Adrenal gland (tissue), 12 donors: ENCODE data around the gene FAM83E. TPM values are rescaled to one million over a fixed set of nuclear protein-coding genes. Genes with fewer than 3 reads are reported as not detected.

ENCODE experiments used
- DNase-seq, 7 donors: peaks; one replicate each; pipeline ENCODE4 v3.0.0-alpha.2; 2019 to 2020
- H3K27ac ChIP-seq, 5 donors: fragments of 200-600 bp; sonication (generic) in 4 of 5; 1 replicate in 3 of 5; 2 replicates in 2 of 5; pipeline versions ENCODE4 v1.5.1 to v1.8.0; 2016 to 2020; ENCODE audit warnings: mild to moderate bottlenecking in 1 of 5
- H3K27me3 ChIP-seq: fragments of 200-600 bp; 2 replicates; pipeline ENCODE4 v1.8.0; 2021
- H3K36me3 ChIP-seq, 2 donors: fragments of 200-600 bp; replicated peaks in 1 of 2; 1 replicate in 1 of 2; 2 replicates in 1 of 2; pipeline versions ENCODE4 v1.5.1 to v1.8.0; 2018 to 2022
- H3K4me1 ChIP-seq, 2 donors: fragments of 200-600 bp; replicated peaks in 1 of 2; 1 replicate in 1 of 2; 2 replicates in 1 of 2; pipeline versions ENCODE4 v1.5.1 to v1.8.0; 2018 to 2021
- H3K4me3 ChIP-seq, 4 donors: fragments of 200-600 bp; sonication (generic) in 3 of 4; one replicate each; pipeline ENCODE4 v1.5.1; 2016 to 2018
- H3K9me3 ChIP-seq, 3 donors: fragments of 200-600 bp; sonication (generic) in 1 of 3; replicated peaks in 1 of 3; 1 replicate in 2 of 3; 2 replicates in 1 of 3; pipeline versions ENCODE4 v1.5.1 to v1.8.0; 2016 to 2021
- POLR2A ChIP-seq, 2 donors: fragments of 450-650 bp; IDR thresholded peaks; one replicate each; pipeline ENCODE4 v1.6.1; 2017; ENCODE audit warnings: antibody characterized with exemption in 2 of 2, mild to moderate bottlenecking in 2 of 2, moderate library complexity in 1 of 2
- WGBS, 4 donors: extraction: QIAGEN DNeasy Blood & Tissue Kit in 2 of 4; methylation state at CpG; one replicate each; pipeline versions ENCODE4 v1.1.5 to v1.1.7; 2013 to 2017; 5-methylcytosine and 5-hydroxymethylcytosine counted together
- intact Hi-C, 2 donors: fragments of 100-400 bp; cut with DNase I; formaldehyde crosslinking; loops; one replicate each; pipeline versions ENCODE4 v1.14.1 to v1.15.0; 2022 to 2023
- polyA plus RNA-seq, 3 donors: library from polyadenylated mRNA; stranded (reverse); fragments of 200-250 nt in 2 of 3; fragments of 350-450 nt in 1 of 3; fragmentation: Illumina TruSeq in 1 of 3; extraction: RNeasy Lipid Tissue Mini Kit (QIAGEN cat#74804) in 1 of 3; gene quantifications; one replicate each; pipeline ENCODE4 v1.2.3, GENCODE V29; 2013 to 2014
- total RNA-seq, 9 donors: library from RNA; depleted of rRNA in 4 of 9; stranded (reverse); fragments of >200 nt in 4 of 9; fragments of 120-200 nt in 1 of 9; fragmentation: NEBNext Ultra II Directional in 1 of 9; extraction: Animal tissue kit (Norgen Biotek cat#: 25700) in 1 of 9; gene quantifications; one replicate each; pipeline versions ENCODE4 v1.1.0 to v1.2.4, GENCODE V29; 2013 to 2023
- TF ChIP-seq, protein P1 (sequence below), 6 experiments: fragments of 450-650 bp in 4 of 6; fragments of 200-600 bp in 2 of 6; sonication (generic) in 1 of 6; IDR thresholded peaks; 1 replicate in 5 of 6; 2 replicates in 1 of 6; pipeline versions ENCODE4 v1.5.1 to v1.8.0; 2016 to 2021; ENCODE audit warnings: antibody characterized with exemption in 6 of 6, mild to moderate bottlenecking in 2 of 6, moderate library complexity in 1 of 6
- donor health status: healthy with polysubstance abuse.
- donor health status: Bipolar disorder and iron deficiency.
- donor health status: DM: yes; HTN: yes; CAD: no.
- donor health status: DM: no; HTN: no; CAD: no.
- donor health status: DM: no; HTN: no; CAD: no.
- donor health status: DM: yes; HTN: yes; CAD: no.

Gene FAM83E
- total and polyA plus RNA-seq, 12 donors = 0.17 to 1.6 (median 0.49) TPM; not detected in 8

DNA sequence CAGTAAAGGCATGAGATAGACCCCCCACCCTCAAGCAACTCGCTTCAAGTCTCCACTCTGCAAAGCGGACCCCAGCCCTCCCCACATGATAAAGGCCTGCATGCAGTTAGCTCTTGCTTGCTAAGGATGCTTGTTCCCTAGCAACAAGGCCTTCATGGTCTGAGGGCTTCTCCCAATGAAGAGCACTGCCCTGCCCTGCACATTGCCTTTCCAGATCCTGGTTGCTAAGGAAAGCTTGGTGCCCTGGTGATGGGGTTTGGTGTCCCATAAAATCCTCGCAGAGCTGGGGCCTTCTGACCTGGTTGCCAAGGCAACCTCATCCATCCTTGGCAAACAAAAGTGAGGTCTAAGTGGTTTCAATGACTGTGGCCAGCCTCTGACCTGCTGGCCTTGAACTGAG, 16.3 kb upstream of the FAM83E start:
- Histone ChIP-seq H3K4me1 (peaks cover 40 to 59% of the 10 kb centered on the region in 2 donors), H3K4me3 (no peak overlapping the region), H3K36me3 (peaks cover 0 to 7% of the 10 kb centered on the region in 2 donors), H3K9me3 (no peaks in the 10 kb centered on the region), H3K27ac (peak overlapping the region in 4 of 5 donors; percentile 85 to 95 (median 90)), H3K27me3 (no peaks in the 10 kb centered on the region)
- 48 to 92% (median 67%) methylated on average over 1 to 3 of the region's 3 CpGs for WGBS, 4 donors
- DNase-seq = peak in 1 of 7 donors; percentile 65
- no peak for TF ChIP-seq POLR2A (IDR thresholded peaks at IDR 0.05)
- TF ChIP-seq, protein P1, sequence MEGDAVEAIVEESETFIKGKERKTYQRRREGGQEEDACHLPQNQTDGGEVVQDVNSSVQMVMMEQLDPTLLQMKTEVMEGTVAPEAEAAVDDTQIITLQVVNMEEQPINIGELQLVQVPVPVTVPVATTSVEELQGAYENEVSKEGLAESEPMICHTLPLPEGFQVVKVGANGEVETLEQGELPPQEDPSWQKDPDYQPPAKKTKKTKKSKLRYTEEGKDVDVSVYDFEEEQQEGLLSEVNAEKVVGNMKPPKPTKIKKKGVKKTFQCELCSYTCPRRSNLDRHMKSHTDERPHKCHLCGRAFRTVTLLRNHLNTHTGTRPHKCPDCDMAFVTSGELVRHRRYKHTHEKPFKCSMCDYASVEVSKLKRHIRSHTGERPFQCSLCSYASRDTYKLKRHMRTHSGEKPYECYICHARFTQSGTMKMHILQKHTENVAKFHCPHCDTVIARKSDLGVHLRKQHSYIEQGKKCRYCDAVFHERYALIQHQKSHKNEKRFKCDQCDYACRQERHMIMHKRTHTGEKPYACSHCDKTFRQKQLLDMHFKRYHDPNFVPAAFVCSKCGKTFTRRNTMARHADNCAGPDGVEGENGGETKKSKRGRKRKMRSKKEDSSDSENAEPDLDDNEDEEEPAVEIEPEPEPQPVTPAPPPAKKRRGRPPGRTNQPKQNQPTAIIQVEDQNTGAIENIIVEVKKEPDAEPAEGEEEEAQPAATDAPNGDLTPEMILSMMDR (IDR thresholded peaks at IDR 0.05) = no peak
- intact Hi-C loops = no loop called here

DNA sequence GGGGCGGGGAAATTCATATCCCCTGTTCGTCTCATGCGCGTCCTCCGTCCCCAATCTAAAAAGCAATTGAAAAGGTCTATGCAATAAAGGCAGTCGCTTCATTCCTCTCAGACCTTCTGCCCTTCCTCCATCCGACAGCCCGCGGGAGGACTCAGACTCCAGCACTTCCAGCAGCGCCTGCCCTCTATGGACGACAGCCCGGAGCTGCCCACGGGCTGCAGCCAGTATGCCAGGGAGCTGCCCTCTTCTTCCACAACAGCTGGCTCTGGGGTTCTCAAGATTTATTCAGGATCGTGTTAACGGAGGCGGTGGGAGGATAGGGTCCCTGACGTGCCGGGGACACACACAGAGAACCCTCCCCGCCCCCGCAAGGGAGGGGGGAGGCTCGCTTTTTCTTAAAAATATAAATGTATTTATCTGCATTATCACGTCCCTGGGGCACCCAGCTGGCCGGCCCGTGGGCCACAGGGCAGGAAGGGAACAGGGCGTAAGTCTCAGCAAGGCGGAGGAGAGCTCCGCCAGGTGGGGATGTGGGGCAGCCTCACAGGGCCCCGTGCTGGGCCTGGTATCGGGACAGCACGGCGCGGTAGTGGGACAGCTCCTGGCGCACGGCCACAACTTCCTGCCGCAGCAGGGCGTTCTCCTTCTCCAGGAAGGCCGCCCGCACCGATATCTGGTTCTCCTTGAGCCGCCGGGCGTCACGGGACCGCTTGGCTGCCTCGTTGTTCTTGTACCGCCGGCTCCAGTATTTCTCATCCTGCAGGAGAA, 15.6 kb upstream of the FAM83E start:
- Histone ChIP-seq H3K9me3 (no peaks in the 10 kb centered on the region), H3K4me1 (peaks cover 40 to 53% of the 10 kb centered on the region in 2 donors), H3K27me3 (no peaks in the 10 kb centered on the region), H3K36me3 (peaks cover 0 to 7% of the 10 kb centered on the region in 2 donors), H3K27ac (peak overlapping the region; percentile 70 to 91 (median 89)), H3K4me3 (peak overlapping the region in 1 of 4 donors; percentile 9)
- intact Hi-C loops = no loop called here
- WGBS, 4 donors = 9 to 26% (median 12%) methylated on average over 19 to 47 of the region's 47 CpGs
- TF ChIP-seq, protein P1 (IDR thresholded peaks at IDR 0.05) = peak in 4 of 6 experiments; percentile 1 to 25 (median 18)
- TF ChIP-seq POLR2A (IDR thresholded peaks at IDR 0.05) = peak in 1 of 2 donors; percentile 44
- peak; percentile 81 to 96 (median 88) for DNase-seq

DNA sequence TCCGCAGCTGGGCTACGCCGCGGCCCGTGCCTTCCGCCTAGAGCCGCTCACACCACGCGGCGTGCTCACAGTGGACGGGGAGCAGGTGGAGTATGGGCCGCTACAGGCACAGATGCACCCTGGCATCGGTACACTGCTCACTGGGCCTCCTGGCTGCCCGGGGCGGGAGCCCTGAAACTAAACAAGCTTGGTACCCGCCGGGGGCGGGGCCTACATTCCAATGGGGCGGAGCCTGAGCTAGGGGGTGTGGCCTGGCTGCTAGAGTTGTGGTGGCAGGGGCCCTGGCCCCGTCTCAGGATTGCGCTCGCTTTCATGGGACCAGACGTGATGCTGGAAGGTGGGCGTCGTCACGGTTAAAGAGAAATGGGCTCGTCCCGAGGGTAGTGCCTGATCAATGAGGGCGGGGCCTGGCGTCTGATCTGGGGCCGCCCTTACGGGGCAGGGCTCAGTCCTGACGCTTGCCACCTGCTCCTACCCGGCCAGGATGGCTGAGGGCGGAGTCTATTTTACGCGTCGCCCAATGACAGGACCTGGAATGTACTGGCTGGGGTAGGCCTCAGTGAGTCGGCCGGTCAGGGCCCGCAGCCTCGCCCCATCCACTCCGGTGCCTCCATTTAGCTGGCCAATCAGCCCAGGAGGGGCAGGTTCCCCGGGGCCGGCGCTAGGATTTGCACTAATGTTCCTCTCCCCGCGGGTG, 14.9 kb upstream of the FAM83E start:
- WGBS, 4 donors = 18 to 41% (median 36%) methylated on average over 17 to 48 of the region's 48 CpGs
- Histone ChIP-seq H3K27ac (peak overlapping the region; percentile 70 to 91 (median 89)), H3K9me3 (no peaks in the 10 kb centered on the region), H3K4me3 (no peak overlapping the region), H3K27me3 (no peaks in the 10 kb centered on the region), H3K36me3 (peaks cover 0 to 7% of the 10 kb centered on the region in 2 donors), H3K4me1 (peaks cover 36 to 55% of the 10 kb centered on the region in 2 donors)
- intact Hi-C loops = no loop called here
- TF ChIP-seq, protein P1 (IDR thresholded peaks at IDR 0.05) = no peak
- peak in 1 of 2 donors; percentile 74 for TF ChIP-seq POLR2A (IDR thresholded peaks at IDR 0.05)
- peak; percentile 86 to 97 (median 95) for DNase-seq

DNA sequence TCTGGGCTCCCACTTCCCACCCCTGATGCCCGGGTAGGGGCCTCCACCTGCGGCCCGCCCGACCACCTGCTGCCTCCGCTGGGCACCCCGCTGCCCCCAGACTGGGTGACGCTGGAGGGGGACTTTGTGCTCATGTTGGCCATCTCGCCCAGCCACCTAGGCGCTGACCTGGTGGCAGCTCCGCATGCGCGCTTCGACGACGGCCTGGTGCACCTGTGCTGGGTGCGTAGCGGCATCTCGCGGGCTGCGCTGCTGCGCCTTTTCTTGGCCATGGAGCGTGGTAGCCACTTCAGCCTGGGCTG, 14.4 kb upstream of the FAM83E start:
- H3K27ac ChIP-seq = peak overlapping the region in 4 of 5 donors; percentile 85 to 91 (median 90)
- TF ChIP-seq POLR2A (IDR thresholded peaks at IDR 0.05) = no peak
- TF ChIP-seq, protein P1 (IDR thresholded peaks at IDR 0.05) = no peak
- no peaks in the 10 kb centered on the region for H3K9me3 ChIP-seq
- 88 to 93% (median 89%) methylated on average over 7 to 22 of the region's 22 CpGs for WGBS, 4 donors
- intact Hi-C loops = no loop called here
- peaks cover 0 to 7% of the 10 kb centered on the region in 2 donors for H3K36me3 ChIP-seq
- H3K27me3 ChIP-seq = no peaks in the 10 kb centered on the region
- peak in 2 of 7 donors; percentile 37 to 50 for DNase-seq
- no peak overlapping the region for H3K4me3 ChIP-seq
- H3K4me1 ChIP-seq = peaks cover 36 to 52% of the 10 kb centered on the region in 2 donors
